Neural progenitor cell (in vitro differentiated cells): ENCODE data around the gene PPM1A.

Source experiments
- CTCF ChIP-seq: fragments of 200-600 bp; sonication (generic); IDR thresholded peaks from 2 replicates; pipeline ENCODE4 v1.5.1; 2017; ENCODE audit warnings: antibody characterized with exemption, mild to moderate bottlenecking
- EZH2 ChIP-seq: fragments of 200-600 bp; sonication (generic); IDR thresholded peaks from 2 replicates; pipeline ENCODE4 v1.6.1; 2017; ENCODE audit warnings: antibody characterized with exemption, mild to moderate bottlenecking, moderate library complexity
- EZH2phosphoT487 ChIP-seq: fragments of 200-600 bp; sonication (generic); IDR thresholded peaks from 2 replicates; pipeline ENCODE4 v1.6.1; 2017; ENCODE audit warnings: antibody characterized with exemption

- TF ChIP-seq EZH2 (no peak), CTCF (no peak), EZH2phosphoT487 (no peak)
Measured at GRCh38 chr14:60247994-60248696, 876 bp upstream of the PPM1A start.
